GM12878 (cell line): Measurements from ENCODE around the gene FAM193B.

ENCODE experiments used
- BHLHE40 ChIP-seq, 2 experiments: fragments of 450-650 bp in 1 of 2; IDR thresholded peaks; 2 replicates each; pipeline ENCODE4 v1.6.1; 2011 to 2017; ENCODE audit warnings: low read depth in 2 of 2, borderline replicate concordance in 1 of 2, improper control_type of control experiment in 1 of 2, low read length in 1 of 2, mild to moderate bottlenecking in 1 of 2
- CTCF ChIP-seq, 3 experiments: IDR thresholded peaks in 2 of 3; conservative IDR thresholded peaks in 1 of 3; 2 replicates each; pipeline ENCODE4 v1.5.1; 2011; ENCODE audit warnings: low read depth in 3 of 3, low read length in 3 of 3, mild to moderate bottlenecking in 3 of 3, control low read depth in 2 of 3, moderate library complexity in 2 of 3, inconsistent platforms in 1 of 3, mixed read lengths in 1 of 3; ENCODE audit not compliant: control insufficient read depth in 2 of 3, insufficient read depth in 1 of 3; ENCODE audit errors: extremely low read depth in 1 of 3
- ELK1 ChIP-seq: IDR thresholded peaks from 2 replicates; pipeline ENCODE4 v1.6.1; 2012; ENCODE audit warnings: low read depth, low read length, improper control_type of control experiment
- MXI1 ChIP-seq: fragments of 150-350 bp; IDR thresholded peaks from 2 replicates; pipeline ENCODE4 v1.6.1; 2011; ENCODE audit warnings: low read depth, mild to moderate bottlenecking, inconsistent platforms, low read length, improper control_type of control experiment
- MYB ChIP-seq: fragments of 150-350 bp; IDR thresholded peaks from 2 replicates; pipeline ENCODE4 v1.6.1; 2014; ENCODE audit warnings: mild to moderate bottlenecking, low read depth, low read length, borderline replicate concordance
- MYC ChIP-seq: IDR thresholded peaks from 2 replicates; pipeline ENCODE4 v1.6.1; 2011; ENCODE audit warnings: mild to moderate bottlenecking, low read length, moderate library complexity, inconsistent platforms; ENCODE audit not compliant: insufficient read depth, insufficient replicate concordance, insufficient read length, severe bottlenecking
- NBN ChIP-seq: fragments of 450-650 bp; IDR thresholded peaks from 2 replicates; pipeline ENCODE4 v1.6.1; 2016
- PML ChIP-seq: IDR thresholded peaks from 2 replicates; pipeline ENCODE4 v1.6.1; 2012; ENCODE audit warnings: low read length, inconsistent platforms
- POLR2A ChIP-seq: IDR thresholded peaks from 2 replicates; pipeline ENCODE4 v1.6.1; 2011; ENCODE audit warnings: low read depth, mild to moderate bottlenecking, low read length
- POLR2AphosphoS5 ChIP-seq: IDR thresholded peaks from 2 replicates; pipeline ENCODE4 v1.6.1; 2011; ENCODE audit warnings: mild to moderate bottlenecking, low read length, inconsistent platforms
- SIX5 ChIP-seq: IDR thresholded peaks from 2 replicates; pipeline ENCODE4 v1.6.1; 2011; ENCODE audit warnings: mild to moderate bottlenecking, low read depth, low read length, moderate library complexity; ENCODE audit not compliant: severe bottlenecking
- STAT3 ChIP-seq: IDR thresholded peaks from 2 replicates; pipeline ENCODE4 v1.6.1; 2011; ENCODE audit warnings: low read depth, low read length, improper control_type of control experiment
- YY1 ChIP-seq: IDR thresholded peaks from 2 replicates; pipeline ENCODE4 v1.6.1; 2011; ENCODE audit warnings: low read depth, mild to moderate bottlenecking, low read length

GRCh38 chr5:177553671-177554429 is 513 bp downstream of the FAM193B start:
- TF ChIP-seq CTCF (IDR thresholded peaks at IDR 0.05 in 2 of 3, conservative IDR thresholded peaks at IDR 0.05 in 1 of 3; ENCODE audit: control insufficient read depth in 2 of 3, extremely low read depth in 1 of 3, insufficient read depth in 1 of 3, low read depth in 3 of 3, low read length in 3 of 3) (no peak), NBN (no peak), PML (no peak), YY1 (no peak), MYB (no peak), MXI1 (no peak), ELK1 (no peak), MYC (no peak), POLR2AphosphoS5 (no peak), BHLHE40 (IDR thresholded peaks at IDR 0.05; ENCODE audit: borderline replicate concordance in 1 of 2, low read depth in 2 of 2, low read length in 1 of 2) (no peak), POLR2A (no peak), STAT3 (no peak), SIX5 (no peak)
